ENCODE results near the gene RNF135.
"Not testable (repeated sequence)": the region's sequence is repeated elsewhere in the genome, so short reads cannot be mapped to it uniquely, and the experiment has no call there.

RNF135 gene

DNA sequence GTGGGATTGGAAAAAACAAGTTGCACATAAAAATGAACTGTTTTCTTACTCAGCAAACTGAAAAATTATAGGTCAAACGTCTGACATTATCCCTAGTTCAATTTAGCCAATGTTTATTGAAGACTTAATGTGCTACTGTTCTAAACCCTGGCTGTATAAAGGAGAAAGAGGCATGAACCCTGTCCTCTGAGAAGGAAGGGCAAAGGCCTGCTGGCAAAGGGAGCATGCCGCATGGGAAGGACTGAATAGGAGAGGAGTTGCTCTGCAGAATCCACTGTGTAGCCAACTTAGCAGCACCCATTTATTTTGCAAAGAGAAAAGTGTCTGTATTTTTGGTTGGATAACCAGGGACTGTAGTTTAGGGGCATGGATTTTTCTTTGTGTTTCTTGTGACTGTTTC, 52.3 kb downstream of the RNF135 start:
- H3K27me3 ChIP-seq (ENCODE audit: insufficient read depth, low read length) = not testable (repeated sequence)
- WGBS (ENCODE audit: extremely low coverage, insufficient coverage, insufficient read length) = no CpG with 5 or more reads among the region's 2 CpGs

DNA sequence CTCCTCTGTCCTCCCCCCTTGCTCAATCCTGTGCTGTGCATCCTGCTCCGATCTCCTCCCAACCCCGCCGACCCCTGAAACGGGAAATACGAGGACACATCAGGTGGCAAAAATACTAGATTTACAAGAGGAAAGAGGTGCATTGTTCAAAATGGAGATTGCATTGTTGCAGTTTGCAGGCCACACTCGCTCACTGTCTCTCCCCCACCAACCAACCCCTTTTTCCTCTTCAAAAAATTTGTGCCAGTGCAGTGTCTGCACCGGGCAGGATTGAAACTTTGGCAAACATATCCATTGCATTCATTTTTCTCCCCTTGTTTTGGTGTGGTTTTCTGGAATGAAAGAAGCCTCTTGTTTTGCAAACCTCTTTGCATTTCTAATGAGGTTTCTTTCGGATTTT, 61.0 kb downstream of the RNF135 start:
- Histone ChIP-seq H3K18ac (ENCODE audit: low read length) (no peak overlapping the region), H3K9ac (ENCODE audit: low read length) (no peak overlapping the region), H3K79me1 (ENCODE audit: low read length) (no peaks in the 10 kb centered on the region), H3K27ac (ENCODE audit: low read depth, low read length) (no peak overlapping the region), H4K91ac (ENCODE audit: low read depth, low read length) (no peak overlapping the region), H3K27me3 (ENCODE audit: insufficient read depth, low read length) (no peaks in the 10 kb centered on the region), H2AFZ (ENCODE audit: insufficient read depth, low read length, poor library complexity) (no peak overlapping the region), H4K12ac (ENCODE audit: low read depth, low read length) (no peak overlapping the region), H3K14ac (ENCODE audit: low read length) (no peak overlapping the region), H3K4me3 (ENCODE audit: low read depth, low read length) (no peak overlapping the region), H2AK5ac (ENCODE audit: low read length) (no peak overlapping the region), H3K4me2 (ENCODE audit: low read length) (no peak overlapping the region), H3K4me1 (ENCODE audit: control insufficient read depth in 1 of 2, insufficient read depth in 2 of 2, low read length in 2 of 2) (no peaks in the 10 kb centered on the region), H3K79me2 (ENCODE audit: control insufficient read depth, insufficient read depth, low read length, poor library complexity) (no peaks in the 10 kb centered on the region), H2BK120ac (ENCODE audit: insufficient read depth, low read length, poor library complexity) (no peak overlapping the region), H3K23ac (ENCODE audit: low read length) (peak overlapping the region; percentile 48), H3K4ac (ENCODE audit: low read depth, low read length) (no peak overlapping the region), H2BK5ac (ENCODE audit: low read depth, low read length, poor library complexity) (no peak overlapping the region), H3K36me3 (ENCODE audit: control insufficient read depth in 1 of 2, insufficient read depth in 2 of 2, low read length in 2 of 2) (no peaks in the 10 kb centered on the region), H2BK12ac (ENCODE audit: low read length) (no peak overlapping the region), H4K8ac (ENCODE audit: low read depth, low read length) (no peak overlapping the region), H3K9me3 (ENCODE audit: insufficient read depth, low read depth, low read length) (no peaks in the 10 kb centered on the region)
- WGBS (ENCODE audit: extremely low coverage, insufficient coverage, insufficient read length) = no CpG with 5 or more reads among the region's 8 CpGs
- DNase-seq = no peak

More for the DNA sequence above, 52.3 kb downstream of the RNF135 start:
- H2BK12ac ChIP-seq (ENCODE audit: low read length); H2BK5ac ChIP-seq (ENCODE audit: low read depth, low read length, poor library complexity); H3K79me1 ChIP-seq (ENCODE audit: low read length); H3K4me2 ChIP-seq (ENCODE audit: low read length); H3K36me3 ChIP-seq (ENCODE audit: control insufficient read depth in 1 of 2, insufficient read depth in 2 of 2, low read length in 2 of 2); DNase-seq; H3K9me3 ChIP-seq (ENCODE audit: insufficient read depth, low read depth, low read length); H3K4ac ChIP-seq (ENCODE audit: low read depth, low read length); H3K18ac ChIP-seq (ENCODE audit: low read length); H3K4me1 ChIP-seq (ENCODE audit: control insufficient read depth in 1 of 2, insufficient read depth in 2 of 2, low read length in 2 of 2); H2BK120ac ChIP-seq (ENCODE audit: insufficient read depth, low read length, poor library complexity); H3K23ac ChIP-seq (ENCODE audit: low read length); H2AK5ac ChIP-seq (ENCODE audit: low read length); H4K8ac ChIP-seq (ENCODE audit: low read depth, low read length); H3K9ac ChIP-seq (ENCODE audit: low read length); H4K12ac ChIP-seq (ENCODE audit: low read depth, low read length); H3K27ac ChIP-seq (ENCODE audit: low read depth, low read length); H3K79me2 ChIP-seq (ENCODE audit: control insufficient read depth, insufficient read depth, low read length, poor library complexity); H2AFZ ChIP-seq (ENCODE audit: insufficient read depth, low read length, poor library complexity); H3K14ac ChIP-seq (ENCODE audit: low read length); H4K91ac ChIP-seq (ENCODE audit: low read depth, low read length); H3K4me3 ChIP-seq (ENCODE audit: low read depth, low read length): not testable (repeated sequence)

DNA sequence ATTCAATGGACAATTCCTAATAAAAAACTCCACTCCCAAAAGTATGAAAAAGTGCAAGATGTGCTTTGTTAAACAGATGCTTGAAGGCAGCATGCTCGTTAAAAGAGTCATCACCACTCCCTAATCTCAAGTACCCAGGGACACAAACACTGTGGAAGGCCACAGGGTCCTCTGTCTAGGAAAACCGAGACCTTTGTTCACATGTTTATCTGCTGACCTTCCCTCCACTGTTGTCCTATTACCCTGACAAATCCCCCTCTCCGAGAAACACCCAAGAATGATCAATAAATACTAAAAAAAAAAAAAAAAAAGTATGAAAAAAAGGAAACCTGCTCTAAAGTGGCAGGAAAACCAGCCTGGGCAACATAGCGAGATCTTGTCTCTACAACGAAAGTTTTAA, 64.8 kb downstream of the RNF135 start:
- not testable (repeated sequence) for H3K4me2 ChIP-seq (ENCODE audit: low read length); H2BK12ac ChIP-seq (ENCODE audit: low read length); H3K9me3 ChIP-seq (ENCODE audit: insufficient read depth, low read depth, low read length); H2AK5ac ChIP-seq (ENCODE audit: low read length); H3K79me1 ChIP-seq (ENCODE audit: low read length); H3K79me2 ChIP-seq (ENCODE audit: control insufficient read depth, insufficient read depth, low read length, poor library complexity); H3K23ac ChIP-seq (ENCODE audit: low read length); H3K4ac ChIP-seq (ENCODE audit: low read depth, low read length); H4K8ac ChIP-seq (ENCODE audit: low read depth, low read length); H3K9ac ChIP-seq (ENCODE audit: low read length); H2BK5ac ChIP-seq (ENCODE audit: low read depth, low read length, poor library complexity); H4K12ac ChIP-seq (ENCODE audit: low read depth, low read length); H3K14ac ChIP-seq (ENCODE audit: low read length); H3K27ac ChIP-seq (ENCODE audit: low read depth, low read length); H3K27me3 ChIP-seq (ENCODE audit: insufficient read depth, low read length); H4K91ac ChIP-seq (ENCODE audit: low read depth, low read length); H3K18ac ChIP-seq (ENCODE audit: low read length); H3K4me1 ChIP-seq (ENCODE audit: control insufficient read depth in 1 of 2, insufficient read depth in 2 of 2, low read length in 2 of 2); H2AFZ ChIP-seq (ENCODE audit: insufficient read depth, low read length, poor library complexity); H2BK120ac ChIP-seq (ENCODE audit: insufficient read depth, low read length, poor library complexity); H3K4me3 ChIP-seq (ENCODE audit: low read depth, low read length); DNase-seq; H3K36me3 ChIP-seq (ENCODE audit: control insufficient read depth in 1 of 2, insufficient read depth in 2 of 2, low read length in 2 of 2)
- no CpG with 5 or more reads among the region's 5 CpGs for WGBS (ENCODE audit: extremely low coverage, insufficient coverage, insufficient read length)

DNA sequence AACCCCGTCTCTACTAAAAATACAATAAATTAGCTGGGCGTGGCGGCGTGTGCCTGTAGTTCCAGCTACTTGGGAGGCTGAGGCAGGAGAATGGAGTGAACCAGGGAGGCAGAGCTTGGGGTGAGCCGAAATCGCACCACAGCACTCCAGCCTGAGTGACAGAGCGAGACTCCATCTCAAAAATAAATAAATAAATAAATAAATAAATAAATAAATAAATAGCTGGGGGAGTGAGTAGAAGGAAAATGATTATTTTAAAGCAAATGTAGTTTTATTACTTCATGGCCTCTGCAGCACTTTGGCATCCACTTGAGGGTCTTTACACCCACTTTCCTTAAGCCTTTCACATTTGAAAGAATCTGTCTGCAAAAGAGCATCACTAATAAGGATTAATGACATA, 70.0 kb downstream of the RNF135 start:
- DNase-seq; H2BK120ac ChIP-seq (ENCODE audit: insufficient read depth, low read length, poor library complexity): not testable (repeated sequence)

More for the DNA sequence above, 70.0 kb downstream of the RNF135 start:
- H3K4ac ChIP-seq (ENCODE audit: low read depth, low read length); H3K18ac ChIP-seq (ENCODE audit: low read length); H3K4me1 ChIP-seq (ENCODE audit: control insufficient read depth in 1 of 2, insufficient read depth in 2 of 2, low read length in 2 of 2); H3K4me3 ChIP-seq (ENCODE audit: low read depth, low read length); H3K79me2 ChIP-seq (ENCODE audit: control insufficient read depth, insufficient read depth, low read length, poor library complexity); H3K14ac ChIP-seq (ENCODE audit: low read length); H3K36me3 ChIP-seq (ENCODE audit: control insufficient read depth in 1 of 2, insufficient read depth in 2 of 2, low read length in 2 of 2); H2BK5ac ChIP-seq (ENCODE audit: low read depth, low read length, poor library complexity); H4K12ac ChIP-seq (ENCODE audit: low read depth, low read length); H2AK5ac ChIP-seq (ENCODE audit: low read length); H3K4me2 ChIP-seq (ENCODE audit: low read length); H3K23ac ChIP-seq (ENCODE audit: low read length); H2BK12ac ChIP-seq (ENCODE audit: low read length); H2AFZ ChIP-seq (ENCODE audit: insufficient read depth, low read length, poor library complexity); H3K27ac ChIP-seq (ENCODE audit: low read depth, low read length); H4K8ac ChIP-seq (ENCODE audit: low read depth, low read length); H3K9me3 ChIP-seq (ENCODE audit: insufficient read depth, low read depth, low read length); H3K9ac ChIP-seq (ENCODE audit: low read length); H4K91ac ChIP-seq (ENCODE audit: low read depth, low read length); H3K27me3 ChIP-seq (ENCODE audit: insufficient read depth, low read length); H3K79me1 ChIP-seq (ENCODE audit: low read length): not testable (repeated sequence)
- whole genome bisulfite sequencing (ENCODE audit: extremely low coverage, insufficient coverage, insufficient read length) = no CpG with 5 or more reads among the region's 7 CpGs

All from trophoblast cell (in vitro differentiated cells and primary cell).